Mesothelial cell of epicardium (in vitro differentiated cells): ENCODE results near the gene PARP12. TPM values are rescaled to one million over a fixed set of nuclear protein-coding genes. Genes with fewer than 3 reads are reported as not detected.
"Not testable (repeated sequence)": the region's sequence is repeated elsewhere in the genome, so short reads cannot be mapped to it uniquely, and the experiment has no call there.

Experiments used
- DNase-seq, 2 experiments: peaks; one replicate each; pipeline ENCODE4 v3.0.0; 2021; ENCODE audit warnings: low spot score in 2 of 2; ENCODE audit not compliant: unreplicated experiment in 2 of 2
- H3K27ac Mint-ChIP-seq: 2 replicates; pipeline ENCODE4 v1.8.0; 2021; ENCODE audit warnings: mixed read lengths
- H3K27me3 Mint-ChIP-seq: 2 replicates; pipeline ENCODE4 v1.8.0; 2021; ENCODE audit warnings: low read depth, mixed read lengths
- H3K36me3 Mint-ChIP-seq: 2 replicates; pipeline ENCODE4 v1.8.0; 2021; ENCODE audit warnings: mixed read lengths
- H3K4me1 Mint-ChIP-seq: 2 replicates; pipeline ENCODE4 v1.8.0; 2021; ENCODE audit warnings: mixed read lengths
- H3K4me3 Mint-ChIP-seq: 2 replicates; pipeline ENCODE4 v1.8.0; 2021; ENCODE audit warnings: mild to moderate bottlenecking, moderate library complexity, mixed read lengths
- H3K9me3 Mint-ChIP-seq: 2 replicates; pipeline ENCODE4 v1.8.0; 2021; ENCODE audit warnings: mixed read lengths
- CTCF ChIP-seq: fragments of 200-600 bp; sonication (generic); IDR thresholded peaks from one replicate; pipeline ENCODE4 v1.5.0; 2021; ENCODE audit warnings: antibody characterized with exemption; ENCODE audit not compliant: unreplicated experiment
- total RNA-seq: library from RNA; stranded (reverse); gene quantifications from 3 replicates; pipeline ENCODE4 v1.2.1, GENCODE V29; 2021

The PARP12 gene
- 26.2 to 30.2 TPM (median 27.1 TPM) in 3 replicates for total RNA-seq

GRCh38 chr7:140062528-140063299 lies at the start of gene PARP12:
PARP12 (minus strand) TSS chr7:140062951; CDS start chr7:140062847, 104 bp downstream.
- H3K9me3 Mint-ChIP-seq, result peaks cover 24% of the 10 kb centered on the region
- H3K36me3 Mint-ChIP-seq, result peaks cover 5% of the 10 kb centered on the region
- peaks cover 24% of the 10 kb centered on the region for H3K4me1 Mint-ChIP-seq
- no peak for TF ChIP-seq CTCF
- DNase-seq, result peak; percentile 62 to 83
- H3K4me3 Mint-ChIP-seq, result peak within 1 kb of the TSS; percentile 72
- peak within 1 kb of the TSS; percentile 84 for H3K27ac Mint-ChIP-seq
- no peaks in the 10 kb centered on the region for H3K27me3 Mint-ChIP-seq

GRCh38 chr7:140108777-140109176 lies 46.0 kb upstream of the PARP12 start:
- H3K27me3 Mint-ChIP-seq, result not testable (repeated sequence)

GRCh38 chr7:140096459-140096858 lies 33.7 kb upstream of the PARP12 start:
- H3K4me3 Mint-ChIP-seq, result no peak overlapping the region
- no peak for TF ChIP-seq CTCF
- no peaks in the 10 kb centered on the region for H3K27me3 Mint-ChIP-seq
- no peak for DNase-seq
- peaks cover 2% of the 10 kb centered on the region for H3K9me3 Mint-ChIP-seq
- H3K4me1 Mint-ChIP-seq, result no peaks in the 10 kb centered on the region
- peaks cover 59% of the 10 kb centered on the region for H3K36me3 Mint-ChIP-seq
- no peak overlapping the region for H3K27ac Mint-ChIP-seq

More at GRCh38 chr7:140108777-140109176, 46.0 kb upstream of the PARP12 start:
- not testable (repeated sequence) for H3K4me3 Mint-ChIP-seq, DNase-seq, H3K4me1 Mint-ChIP-seq, H3K27ac Mint-ChIP-seq
- Mint-ChIP-seq H3K9me3 (peaks cover 37% of the 10 kb centered on the region), H3K36me3 (peaks cover 59% of the 10 kb centered on the region)

- Mint-ChIP-seq H3K4me1 (no peaks in the 10 kb centered on the region), H3K27me3 (no peaks in the 10 kb centered on the region), H3K36me3 (peaks cover 56% of the 10 kb centered on the region), H3K27ac (no peak overlapping the region), H3K4me3 (no peak overlapping the region), H3K9me3 (peaks cover 2% of the 10 kb centered on the region)
- no peak for TF ChIP-seq CTCF
- DNase-seq, result no peak
Measured at GRCh38 chr7:140093375-140093774, 30.6 kb upstream of the PARP12 start.

GRCh38 chr7:140085447-140085846 lies 22.7 kb upstream of the PARP12 start:
- Mint-ChIP-seq H3K9me3 (no peaks in the 10 kb centered on the region), H3K36me3 (peaks cover 2% of the 10 kb centered on the region), H3K27me3 (no peaks in the 10 kb centered on the region), H3K4me1 (no peaks in the 10 kb centered on the region), H3K4me3 (no peak overlapping the region), H3K27ac (no peak overlapping the region)
- DNase-seq, result no peak
- TF ChIP-seq CTCF, result no peak

- Mint-ChIP-seq H3K9me3 (no peaks in the 10 kb centered on the region), H3K27ac (no peak overlapping the region), H3K4me3 (no peak overlapping the region), H3K27me3 (peaks cover 3% of the 10 kb centered on the region), H3K4me1 (peaks cover 3% of the 10 kb centered on the region), H3K36me3 (peaks cover 2% of the 10 kb centered on the region)
- DNase-seq, result no peak
- no peak for TF ChIP-seq CTCF
Measured at GRCh38 chr7:140084972-140085371, 22.2 kb upstream of the PARP12 start.
